Fibroblast of the aortic adventitia (primary cell): Measurements from ENCODE around the gene DRGX. TPM values are rescaled to one million over a fixed set of nuclear protein-coding genes. Genes with fewer than 3 reads are reported as not detected.

Experiments
- DNase-seq: peaks from one replicate; pipeline ENCODE4 v3.0.0-alpha.2; 2010; ENCODE audit warnings: low read depth
- H3K4me3 ChIP-seq: 2 replicates; pipeline ENCODE4 v1.5.1; 2011; ENCODE audit warnings: low read depth, mild to moderate bottlenecking, control low read depth, low read length, moderate library complexity
- total RNA-seq: library from RNA; depleted of rRNA; stranded (reverse); fragments of >200 nt; gene quantifications from 2 replicates; pipeline ENCODE4 v1.2.3, GENCODE V29; 2012; ENCODE audit warnings: low replicate concordance
- TF ChIP-seq, protein P1 (sequence below): IDR thresholded peaks from 2 replicates; pipeline ENCODE4 v1.5.1; 2011; ENCODE audit warnings: mild to moderate bottlenecking, low read length, control low read depth, inconsistent platforms; ENCODE audit not compliant: insufficient read depth

The DRGX gene
- total RNA-seq, 1 donor = not detected

DNA sequence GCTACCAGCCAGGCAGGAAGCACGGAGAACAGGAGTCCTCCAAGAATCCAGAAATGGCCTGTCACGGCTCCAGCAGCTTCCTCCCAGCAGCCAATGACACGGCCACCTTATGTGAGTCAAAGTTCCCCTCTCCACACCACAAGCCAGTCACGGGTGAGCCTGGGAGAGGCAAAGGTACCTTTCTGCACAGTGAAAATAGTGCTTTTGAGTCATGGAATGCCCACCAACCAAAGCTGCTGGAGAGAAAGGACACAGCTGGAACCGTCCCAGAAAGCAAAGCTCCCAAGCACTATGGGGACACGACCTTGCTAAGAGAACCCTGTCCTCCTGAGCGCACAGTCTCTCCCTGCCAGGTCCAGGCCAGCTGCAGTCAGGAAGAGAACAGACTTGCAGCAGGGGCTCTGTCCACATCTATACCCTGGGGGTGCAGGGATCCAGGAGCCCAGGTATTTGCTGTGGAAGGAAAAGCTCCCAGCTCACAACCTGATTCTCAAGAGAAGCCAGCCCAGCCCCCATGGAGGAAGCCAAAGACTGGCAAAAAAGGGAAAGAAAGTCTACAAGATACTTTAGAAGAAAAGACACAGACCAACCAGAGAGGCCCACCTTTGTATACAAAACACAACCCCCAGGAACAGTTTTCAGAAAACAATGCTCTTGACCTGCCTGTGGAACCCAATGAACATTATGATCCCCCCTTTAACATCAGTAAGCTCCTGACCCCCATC, 72.6 kb downstream of the DRGX start:
- DNase-seq = no peak
- TF ChIP-seq, protein P1, sequence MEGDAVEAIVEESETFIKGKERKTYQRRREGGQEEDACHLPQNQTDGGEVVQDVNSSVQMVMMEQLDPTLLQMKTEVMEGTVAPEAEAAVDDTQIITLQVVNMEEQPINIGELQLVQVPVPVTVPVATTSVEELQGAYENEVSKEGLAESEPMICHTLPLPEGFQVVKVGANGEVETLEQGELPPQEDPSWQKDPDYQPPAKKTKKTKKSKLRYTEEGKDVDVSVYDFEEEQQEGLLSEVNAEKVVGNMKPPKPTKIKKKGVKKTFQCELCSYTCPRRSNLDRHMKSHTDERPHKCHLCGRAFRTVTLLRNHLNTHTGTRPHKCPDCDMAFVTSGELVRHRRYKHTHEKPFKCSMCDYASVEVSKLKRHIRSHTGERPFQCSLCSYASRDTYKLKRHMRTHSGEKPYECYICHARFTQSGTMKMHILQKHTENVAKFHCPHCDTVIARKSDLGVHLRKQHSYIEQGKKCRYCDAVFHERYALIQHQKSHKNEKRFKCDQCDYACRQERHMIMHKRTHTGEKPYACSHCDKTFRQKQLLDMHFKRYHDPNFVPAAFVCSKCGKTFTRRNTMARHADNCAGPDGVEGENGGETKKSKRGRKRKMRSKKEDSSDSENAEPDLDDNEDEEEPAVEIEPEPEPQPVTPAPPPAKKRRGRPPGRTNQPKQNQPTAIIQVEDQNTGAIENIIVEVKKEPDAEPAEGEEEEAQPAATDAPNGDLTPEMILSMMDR = no peak
- H3K4me3 ChIP-seq = no peak overlapping the region

DNA sequence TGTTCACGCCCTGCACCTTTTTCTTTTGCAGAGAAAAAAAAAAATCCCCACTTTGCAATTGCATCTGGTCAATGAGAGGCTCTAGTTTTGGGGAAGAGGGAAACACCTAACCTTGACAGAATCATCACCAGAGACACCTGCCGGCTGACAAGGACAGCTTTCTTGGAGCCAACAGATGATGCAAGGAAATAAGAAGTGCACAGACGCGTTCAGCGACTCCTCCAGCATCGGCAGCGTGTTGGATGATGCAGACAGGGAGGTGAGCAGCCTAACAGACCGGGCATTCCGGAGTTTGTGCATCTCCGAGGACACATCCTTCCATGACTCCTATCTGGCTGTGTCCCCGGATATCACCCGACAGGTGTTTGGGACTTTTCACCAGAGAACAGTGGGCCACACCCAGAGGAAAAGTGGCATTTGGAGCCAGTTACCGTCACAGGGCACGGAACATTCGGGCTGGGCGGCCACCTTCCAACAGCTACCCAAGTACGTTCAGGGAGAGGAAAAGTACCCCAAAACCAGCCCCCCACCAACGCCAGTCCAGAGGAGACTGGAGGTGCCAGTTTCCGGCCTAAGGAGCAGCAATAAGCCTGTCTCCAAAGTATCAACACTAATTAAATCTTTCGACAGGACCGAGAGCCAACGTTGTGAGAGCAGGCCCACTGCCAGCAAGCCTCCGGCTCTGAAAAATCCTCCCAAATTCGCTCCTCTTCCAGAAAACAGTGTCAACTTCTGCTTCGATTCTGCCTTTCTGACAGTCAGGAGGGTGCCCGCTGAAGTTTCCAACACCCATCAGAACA, 73.3 kb downstream of the DRGX start:
- TF ChIP-seq, protein P1 = no peak
- H3K4me3 ChIP-seq = no peak overlapping the region
- DNase-seq = no peak

DNA sequence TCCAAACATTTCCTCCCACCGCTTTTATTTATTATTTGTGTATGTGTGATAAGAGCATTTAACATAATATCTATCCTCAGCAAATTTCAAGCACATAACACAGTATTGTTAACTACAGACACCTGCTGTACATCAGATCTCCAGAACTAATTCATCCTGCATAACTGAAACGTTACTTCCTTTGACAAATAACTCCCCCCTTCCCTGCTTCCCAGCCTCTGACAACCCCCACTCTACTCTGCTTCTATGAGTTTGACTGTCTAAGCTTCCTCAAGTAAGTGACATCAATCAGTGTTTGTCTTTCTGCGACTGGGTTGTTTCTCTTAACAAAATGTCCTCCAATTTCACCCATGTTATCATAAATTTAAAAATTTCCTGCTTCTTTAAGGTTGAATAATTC, 74.9 kb downstream of the DRGX start:
- H3K4me3 ChIP-seq = no peak overlapping the region
- no peak for DNase-seq
- TF ChIP-seq, protein P1 = no peak

DNA sequence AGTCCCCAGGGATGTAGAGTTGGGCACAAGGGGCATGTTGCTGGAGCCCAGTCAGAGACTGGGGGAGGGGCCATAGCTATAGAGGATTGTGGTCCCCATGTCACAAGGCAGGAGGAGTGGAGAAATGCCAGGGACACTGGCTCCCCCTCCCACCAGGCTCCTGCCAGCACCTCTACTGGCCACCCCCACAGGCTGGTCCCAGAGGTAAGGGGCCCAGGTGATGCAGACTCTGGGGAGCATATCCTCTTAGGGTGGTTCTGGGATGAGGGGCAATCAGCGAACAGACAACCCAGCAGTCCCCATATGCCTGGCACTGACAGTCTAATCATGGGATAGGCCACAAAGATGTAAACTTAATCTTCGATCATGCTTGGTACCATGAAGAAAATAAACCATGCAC, 75.7 kb downstream of the DRGX start:
- H3K4me3 ChIP-seq = no peak overlapping the region
- no peak for DNase-seq
- TF ChIP-seq, protein P1 = no peak

DNA sequence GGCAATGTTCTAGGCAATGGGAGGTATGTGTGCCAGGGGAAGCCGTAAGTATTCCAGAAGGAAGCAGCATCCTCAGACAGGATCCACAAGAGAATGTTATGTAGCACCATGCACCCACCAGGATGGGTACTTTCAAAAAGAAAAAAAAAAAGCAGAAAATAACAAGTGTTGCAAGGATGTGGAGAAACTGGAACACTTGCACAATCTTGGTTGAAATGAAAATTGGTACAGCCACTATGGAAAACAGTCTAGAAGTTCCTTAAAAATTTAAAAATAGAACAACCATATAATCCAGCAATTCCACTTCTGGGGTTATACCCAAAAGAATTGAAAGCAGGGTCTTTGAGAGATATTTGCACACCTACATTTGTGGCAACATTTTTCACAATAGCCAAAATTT, 76.7 kb downstream of the DRGX start:
- H3K4me3 ChIP-seq = no peak overlapping the region
- DNase-seq = no peak
- TF ChIP-seq, protein P1 = no peak

DNA sequence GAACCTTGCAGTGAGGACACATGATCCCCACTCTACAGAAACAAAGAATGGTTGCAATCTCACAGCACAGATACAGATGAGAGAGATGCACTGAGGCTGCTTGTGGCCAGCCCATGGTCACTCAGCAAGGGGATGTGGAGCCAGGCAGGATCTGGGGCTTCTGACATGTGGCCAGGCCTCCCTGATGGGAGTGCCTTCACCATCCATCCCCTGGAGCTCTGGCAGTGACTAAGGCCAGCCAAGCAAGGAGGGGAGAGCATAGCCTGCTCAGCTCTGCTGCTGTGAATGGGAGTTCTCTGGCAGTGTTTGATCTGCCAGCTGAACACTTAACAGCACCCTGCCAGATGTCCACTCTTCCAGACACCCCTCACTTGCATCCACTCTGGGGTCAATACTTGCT, 77.1 kb downstream of the DRGX start:
- TF ChIP-seq, protein P1 = no peak
- no peak for DNase-seq
- no peak overlapping the region for H3K4me3 ChIP-seq
